ENCODE data around the gene BST2. TPM values are rescaled to one million over a fixed set of nuclear protein-coding genes. Genes with fewer than 3 reads are reported as not detected.

The BST2 gene
- polyA plus RNA-seq, 3 donors: 225 to 284 (median 272) TPM

GRCh38 chr19:17448131-17448967, 42.9 kb upstream of the BST2 start, which contains the start of gene TMEM221:
TSS of gene TMEM221 (minus strand) at chr19:17448668. CDS start at chr19:17448462, 206 bp downstream.
- Histone ChIP-seq H3K27me3 (ENCODE audit: control insufficient read depth in 2 of 2, insufficient read depth in 2 of 2, low read length in 2 of 2) (peaks cover 7 to 30% of the 10 kb centered on the region in 2 donors), H4K20me1 (ENCODE audit: insufficient read depth, low read length) (no peaks in the 10 kb centered on the region), H2AFZ (ENCODE audit: insufficient read depth, low read depth, low read length, poor library complexity, severe bottlenecking) (no peak within 1 kb of the TSS), H3K4me3 (replicated peaks in 1 of 3; ENCODE audit: low read depth in 2 of 3, low read length in 3 of 3) (peak within 1 kb of the TSS in 1 of 3 experiments; percentile 60), H3K79me2 (ENCODE audit: insufficient read depth, low read length) (no peaks in the 10 kb centered on the region), H3K4me1 (ENCODE audit: control insufficient read depth in 1 of 2, insufficient read depth in 2 of 2, low read length in 2 of 2) (peaks cover 20 to 25% of the 10 kb centered on the region in 2 donors), H3K4me2 (replicated peaks; ENCODE audit: extremely low read depth, low read length, poor library complexity, severe bottlenecking) (peak within 1 kb of the TSS; percentile 65), H3K36me3 (replicated peaks in 1 of 2; ENCODE audit: control insufficient read depth in 1 of 2, insufficient read depth in 2 of 2, low read length in 2 of 2) (no peaks in the 10 kb centered on the region), H3K9me3 (replicated peaks in 1 of 2; ENCODE audit: control insufficient read depth in 1 of 2, insufficient read depth in 1 of 2, low read length in 2 of 2) (peaks cover 3 to 5% of the 10 kb centered on the region in 2 donors), H3K27ac (ENCODE audit: low read depth in 1 of 2, low read length in 2 of 2) (no peak within 1 kb of the TSS), H3K9ac (ENCODE audit: insufficient read depth, low read length, poor library complexity, severe bottlenecking) (no peak within 1 kb of the TSS)
- H3K27me3 Mint-ChIP-seq (ENCODE audit: low read depth in 3 of 3): peaks cover 20 to 33% (median 30%) of the 10 kb centered on the region in 3 donors
- H3K9me3 Mint-ChIP-seq: peaks cover 1 to 9% (median 4%) of the 10 kb centered on the region in 7 donors
- TF ChIP-seq CTCF (IDR thresholded peaks at IDR 0.05): peak; percentile 64
- H3K4me3 Mint-ChIP-seq: peak within 1 kb of the TSS; percentile 52 to 76
- WGBS (ENCODE audit: insufficient coverage): under 1% methylated on average over 69 of the region's 81 CpGs
- H3K36me3 Mint-ChIP-seq: peaks cover 0 to 6% of the 10 kb centered on the region in 2 donors
- DNase-seq: peak in 2 of 3 donors; percentile 14 to 49
- peak within 1 kb of the TSS in 1 of 7 donors; percentile 16 for H3K27ac Mint-ChIP-seq
- peaks cover 22% of the 10 kb centered on the region for H3K4me1 Mint-ChIP-seq
- intact Hi-C loops (cut with micrococcal nuclease): no loop called here

GRCh38 chr19:17447704-17448130, 42.3 kb upstream of the BST2 start:
- peak overlapping the region; percentile 65 for H3K4me2 ChIP-seq (replicated peaks; ENCODE audit: extremely low read depth, low read length, poor library complexity, severe bottlenecking)
- peaks cover 7 to 29% of the 10 kb centered on the region in 2 donors for H3K27me3 ChIP-seq (ENCODE audit: control insufficient read depth in 2 of 2, insufficient read depth in 2 of 2, low read length in 2 of 2)
- H3K79me2 ChIP-seq (ENCODE audit: insufficient read depth, low read length): no peaks in the 10 kb centered on the region
- no peak for DNase-seq
- peaks cover 20 to 30% (median 28%) of the 10 kb centered on the region in 3 donors for H3K27me3 Mint-ChIP-seq (ENCODE audit: low read depth in 3 of 3)
- TF ChIP-seq CTCF (IDR thresholded peaks at IDR 0.05): no peak
- H3K4me1 Mint-ChIP-seq: peaks cover 21% of the 10 kb centered on the region
- peaks cover 0 to 8% (median 0%) of the 10 kb centered on the region in 7 donors for H3K9me3 Mint-ChIP-seq
- peaks cover 0 to 5% of the 10 kb centered on the region in 2 donors for H3K9me3 ChIP-seq (replicated peaks in 1 of 2; ENCODE audit: control insufficient read depth in 1 of 2, insufficient read depth in 1 of 2, low read length in 2 of 2)
- H4K20me1 ChIP-seq (ENCODE audit: insufficient read depth, low read length): no peaks in the 10 kb centered on the region
- H3K36me3 ChIP-seq (replicated peaks in 1 of 2; ENCODE audit: control insufficient read depth in 1 of 2, insufficient read depth in 2 of 2, low read length in 2 of 2): no peaks in the 10 kb centered on the region
- H2AFZ ChIP-seq (ENCODE audit: insufficient read depth, low read depth, low read length, poor library complexity, severe bottlenecking): no peak overlapping the region
- no peak overlapping the region for H3K27ac Mint-ChIP-seq
- H3K9ac ChIP-seq (ENCODE audit: insufficient read depth, low read length, poor library complexity, severe bottlenecking): no peak overlapping the region
- no peak overlapping the region for H3K4me3 ChIP-seq (replicated peaks in 1 of 3; ENCODE audit: low read depth in 2 of 3, low read length in 3 of 3)
- peaks cover 0 to 6% of the 10 kb centered on the region in 2 donors for H3K36me3 Mint-ChIP-seq
- WGBS (ENCODE audit: insufficient coverage): 24% methylated on average over 4 of the region's 5 CpGs
- H3K4me1 ChIP-seq (ENCODE audit: control insufficient read depth in 1 of 2, insufficient read depth in 2 of 2, low read length in 2 of 2): peaks cover 18 to 25% of the 10 kb centered on the region in 2 donors
- H3K27ac ChIP-seq (ENCODE audit: low read depth in 1 of 2, low read length in 2 of 2): no peak overlapping the region
- H3K4me3 Mint-ChIP-seq: peak overlapping the region in 1 of 2 donors; percentile 76
- intact Hi-C loops (cut with micrococcal nuclease): no loop called here

Measured in CD14-positive monocyte (primary cell).